Measurements from ENCODE around the gene HS3ST3B1.

The HS3ST3B1 gene

GRCh38 chr17:14300575-14301278 lies at the start of gene HS3ST3B1:
HS3ST3B1 (plus strand) TSS chr17:14301081; CDS start chr17:14301519, 438 bp downstream.
- ChIA-PET POLR2A (interaction anchor here (0.6 to 1.3 kb wide), 5 partner anchors 8 to 1259 kb away, joined by 3 to 5 read pairs (median 3); no protein-coding TSS in a partner anchor), CTCF (interaction anchor here (0.7 to 2.5 kb wide), 11 partner anchors 18 to 704 kb away, joined by 3 to 9 read pairs (median 4); no protein-coding TSS in a partner anchor)
- DNase-seq (ENCODE audit: extremely low spot score) = peak; percentile 90
- TF ChIP-seq CTCF (IDR thresholded peaks at IDR 0.05; ENCODE audit: control extremely low read depth, extremely low read depth, low read depth, missing control alignments) = no peak

DNA sequence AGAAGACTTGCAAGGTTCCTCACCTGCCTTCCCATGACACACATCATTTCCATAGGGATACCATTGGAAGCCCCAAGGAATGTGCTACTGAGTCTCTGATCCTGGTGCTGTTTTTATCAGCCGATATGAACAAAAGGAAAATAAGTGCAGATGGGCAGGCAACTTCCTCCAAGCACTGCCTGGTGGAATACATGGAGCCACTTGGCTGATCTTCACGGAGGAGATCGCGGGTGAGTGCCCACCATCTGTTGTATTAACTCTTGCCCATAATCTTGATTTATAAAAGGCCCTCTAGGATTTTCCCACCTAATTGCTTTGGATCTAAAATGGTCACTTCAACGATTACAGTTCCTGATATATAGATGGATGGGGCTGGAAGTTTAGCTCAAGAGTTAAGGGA lies 39.5 kb upstream of the HS3ST3B1 start:
- CTCF ChIA-PET = no interaction called here
- TF ChIP-seq CTCF (IDR thresholded peaks at IDR 0.05; ENCODE audit: control extremely low read depth, extremely low read depth, low read depth, missing control alignments) = no peak
- POLR2A ChIA-PET = no interaction called here
- DNase-seq (ENCODE audit: extremely low spot score) = no peak

DNA sequence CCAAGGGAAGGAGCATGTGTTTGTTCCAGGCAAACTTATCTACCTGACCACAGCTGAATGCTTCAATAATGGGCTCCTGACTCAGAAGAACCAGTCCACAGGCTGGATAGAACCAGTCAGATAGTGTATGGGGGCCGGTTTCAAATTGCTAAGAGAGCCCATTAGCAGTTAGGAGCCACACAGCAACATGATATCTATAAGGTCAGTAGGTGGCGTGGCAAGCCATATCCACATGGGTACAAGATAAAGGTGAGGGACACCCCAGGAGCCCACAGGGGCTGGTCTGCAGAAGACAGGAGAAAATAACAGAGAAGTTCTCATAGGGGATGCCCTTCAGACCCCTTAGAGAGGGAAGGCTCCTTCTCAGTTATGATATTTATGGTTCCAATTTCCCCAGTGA lies 32.6 kb upstream of the HS3ST3B1 start:
- ChIA-PET POLR2A (no interaction called here), CTCF (interaction anchor here (0.6 kb wide), 1 partner anchor 25 kb away, joined by 3 read pairs; no protein-coding TSS in a partner anchor)
- no peak for TF ChIP-seq CTCF (IDR thresholded peaks at IDR 0.05; ENCODE audit: control extremely low read depth, extremely low read depth, low read depth, missing control alignments)
- no peak for DNase-seq (ENCODE audit: extremely low spot score)

GRCh38 chr17:14269473-14269872 lies 31.4 kb upstream of the HS3ST3B1 start:
- CTCF ChIA-PET = no interaction called here
- DNase-seq (ENCODE audit: extremely low spot score) = no peak
- POLR2A ChIA-PET = no interaction called here
- TF ChIP-seq CTCF (IDR thresholded peaks at IDR 0.05; ENCODE audit: control extremely low read depth, extremely low read depth, low read depth, missing control alignments) = no peak

DNA sequence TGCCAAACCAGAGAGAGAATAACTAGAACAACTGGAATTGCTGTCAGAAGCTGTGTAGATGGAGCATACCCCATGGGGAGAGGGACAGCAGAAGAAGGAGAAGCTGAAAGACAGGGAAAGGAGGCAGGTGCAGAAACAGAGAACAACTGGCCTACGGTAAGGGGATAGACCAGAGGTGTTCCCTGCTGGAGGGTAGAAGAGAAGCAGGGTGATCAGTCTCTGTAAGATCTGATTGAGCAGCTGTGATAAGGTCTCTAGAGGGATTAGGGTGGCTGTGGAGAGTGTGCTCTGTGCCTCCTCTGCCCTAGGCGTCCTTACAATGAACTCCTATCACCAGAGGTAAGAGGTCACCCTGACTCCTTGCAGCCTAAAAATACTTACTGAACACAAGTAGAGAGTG lies 30.4 kb upstream of the HS3ST3B1 start:
- POLR2A ChIA-PET = no interaction called here
- CTCF ChIA-PET = no interaction called here

GRCh38 chr17:14276535-14277250 lies 24.2 kb upstream of the HS3ST3B1 start:
- ChIA-PET POLR2A (no interaction called here), CTCF (no interaction called here)
- TF ChIP-seq CTCF (IDR thresholded peaks at IDR 0.05; ENCODE audit: control extremely low read depth, extremely low read depth, low read depth, missing control alignments) = no peak
- DNase-seq (ENCODE audit: extremely low spot score) = no peak

More for the DNA sequence above, 30.4 kb upstream of the HS3ST3B1 start:
- TF ChIP-seq CTCF (IDR thresholded peaks at IDR 0.05; ENCODE audit: control extremely low read depth, extremely low read depth, low read depth, missing control alignments) = no peak
- no peak for DNase-seq (ENCODE audit: extremely low spot score)
